ENCODE data around the gene PRDM16. TPM values are rescaled to one million over a fixed set of nuclear protein-coding genes. Genes with fewer than 3 reads are reported as not detected.

The PRDM16 gene
- total RNA-seq, 1 experiment from 2014 or later: 6.1 TPM

DNA sequence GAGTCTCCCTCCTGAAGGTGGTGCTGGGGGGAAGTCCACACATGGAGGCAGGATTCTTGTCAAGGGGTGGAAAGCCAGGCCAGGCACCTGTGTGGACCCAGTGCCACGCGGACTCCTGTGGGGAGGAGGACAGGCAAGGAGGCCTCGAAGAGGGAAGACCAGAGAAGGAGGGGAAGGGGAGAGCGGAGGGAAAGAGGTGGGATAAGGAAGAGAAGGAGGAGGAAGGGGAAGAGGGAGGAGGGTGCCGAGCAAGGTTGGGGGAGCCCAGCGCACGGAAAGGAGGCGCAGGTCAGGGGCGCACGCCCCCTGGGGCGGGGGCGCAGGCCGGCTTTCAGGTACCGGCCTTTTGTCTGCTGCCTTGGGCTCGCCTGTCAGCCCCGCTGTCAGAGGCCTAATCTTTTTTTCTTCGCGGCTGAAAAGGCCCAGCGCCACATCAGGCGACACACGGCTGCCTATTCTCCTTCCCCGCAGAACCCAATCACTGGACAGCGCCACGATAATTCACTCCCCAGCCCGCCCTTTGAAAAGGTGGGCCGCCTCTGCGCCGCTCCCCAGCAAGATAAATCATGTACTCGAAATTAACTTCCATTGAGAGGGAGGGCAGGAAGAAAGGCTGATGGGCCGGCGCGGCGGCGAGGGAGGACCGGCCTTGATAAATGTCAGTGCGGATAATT, 42.5 kb downstream of the PRDM16 start:
- Histone ChIP-seq H3K79me2 (ENCODE audit: insufficient read depth, low read length) (no peaks in the 10 kb centered on the region), H2AFZ (ENCODE audit: low read depth, low read length, poor library complexity, severe bottlenecking) (no peak overlapping the region), H3K27me3 (ENCODE audit: insufficient read depth, low read length) (no peaks in the 10 kb centered on the region), H3K4me3 (replicated peaks in 1 of 2; ENCODE audit: low read depth in 1 of 2, low read length in 2 of 2) (no peak overlapping the region), H3K36me3 (ENCODE audit: control insufficient read depth in 1 of 2, insufficient read depth in 2 of 2, low read length in 2 of 2) (no peaks in the 10 kb centered on the region), H3K9me2 (ENCODE audit: insufficient read depth) (no peaks in the 10 kb centered on the region), H3K9ac (ENCODE audit: low read length) (no peak overlapping the region), H3K27ac (ENCODE audit: low read depth, low read length) (no peak overlapping the region), H3K4me2 (ENCODE audit: low read length) (no peak overlapping the region), H3K4me1 (ENCODE audit: control insufficient read depth in 1 of 2, insufficient read depth in 2 of 2, low read length in 2 of 2) (no peaks in the 10 kb centered on the region), H4K20me1 (ENCODE audit: insufficient read depth) (no peaks in the 10 kb centered on the region), H3K9me3 (ENCODE audit: control insufficient read depth in 1 of 2, insufficient read depth in 1 of 2, low read depth in 1 of 2, low read length in 2 of 2) (no peaks in the 10 kb centered on the region)
- POLR2A ChIA-PET: no interaction called here
- DNase-seq (ENCODE audit: low read depth, low spot score) (no peak), ATAC-seq (no peak)
- TF ChIP-seq TCF7L2 (IDR thresholded peaks at IDR 0.05; ENCODE audit: borderline replicate concordance, extremely low read depth, insufficient read depth, insufficient read length) (no peak), SIN3A (IDR thresholded peaks at IDR 0.05; ENCODE audit: low read depth) (no peak), EZH2 (IDR thresholded peaks at IDR 0.05) (no peak), CBX3 (IDR thresholded peaks at IDR 0.05; ENCODE audit: low read depth) (no peak), YY1 (IDR thresholded peaks at IDR 0.05; ENCODE audit: extremely low read depth, insufficient replicate concordance, low read depth, low read length) (no peak), ZBTB33 (IDR thresholded peaks at IDR 0.05; ENCODE audit: extremely low read depth, insufficient replicate concordance, low read length) (no peak)
- TF ChIP-seq, protein P1, sequence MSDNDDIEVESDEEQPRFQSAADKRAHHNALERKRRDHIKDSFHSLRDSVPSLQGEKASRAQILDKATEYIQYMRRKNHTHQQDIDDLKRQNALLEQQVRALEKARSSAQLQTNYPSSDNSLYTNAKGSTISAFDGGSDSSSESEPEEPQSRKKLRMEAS (IDR thresholded peaks at IDR 0.05): no peak
- intact Hi-C loops (cut with micrococcal nuclease): no loop called here
- RAD21 ChIA-PET (ENCODE audit: low non-redundant PET in 1 of 2, low total read pairs in 2 of 2, uncharacterized antibody in 2 of 2, unreplicated experiment in 2 of 2): no interaction called here
- no TSS peak for BruUV-seq (replicated peaks)
- CTCF ChIA-PET: no interaction called here
